Breast epithelium (tissue), 4 donors: ENCODE results near the gene SLC30A3. TPM values are rescaled to one million over a fixed set of nuclear protein-coding genes. Genes with fewer than 3 reads are reported as not detected.

Experiments
- DNase-seq, 2 donors: peaks; one replicate each; pipeline ENCODE4 v3.0.0-alpha.2; 2019; ENCODE audit warnings: low spot score in 2 of 2
- H3K27ac ChIP-seq, 2 donors: fragments of 200-600 bp; sonication (generic) in 1 of 2; one replicate each; pipeline ENCODE4 v1.5.1; 2016 to 2019; ENCODE audit warnings: mild to moderate bottlenecking in 1 of 2
- H3K27me3 ChIP-seq, 2 donors: fragments of 200-600 bp; sonication (generic) in 1 of 2; one replicate each; pipeline versions ENCODE4 v1.5.1 to v1.6.0; 2017 to 2019; ENCODE audit warnings: control low read depth in 1 of 2, mild to moderate bottlenecking in 1 of 2
- H3K36me3 ChIP-seq: fragments of 200-600 bp; one replicate; pipeline ENCODE4 v1.5.1; 2019
- H3K4me1 ChIP-seq, 2 donors: fragments of 200-600 bp; sonication (generic); one replicate each; pipeline ENCODE4 v1.5.1; 2016 to 2019; ENCODE audit warnings: control low read depth in 1 of 2
- H3K4me3 ChIP-seq, 3 donors: fragments of 200-600 bp; sonication (generic); 1 replicate in 2 of 3; 2 replicates in 1 of 3; pipeline ENCODE4 v1.5.1; 2016 to 2019; ENCODE audit warnings: mild to moderate bottlenecking in 3 of 3, moderate library complexity in 2 of 3
- H3K9me3 ChIP-seq, 2 donors: fragments of 200-600 bp; sonication (generic) in 1 of 2; one replicate each; pipeline ENCODE4 v1.5.1; 2016 to 2019; ENCODE audit warnings: control low read depth in 1 of 2
- POLR2A ChIP-seq: fragments of 450-650 bp; IDR thresholded peaks from one replicate; pipeline ENCODE4 v1.6.1; 2016; ENCODE audit warnings: antibody characterized with exemption, mild to moderate bottlenecking, moderate library complexity
- POLR2AphosphoS5 ChIP-seq, 3 donors: sonication (generic); formaldehyde crosslinking; IDR thresholded peaks; one replicate each; pipeline ENCODE4 v1.6.1; 2017; ENCODE audit warnings: antibody characterized with exemption in 3 of 3
- intact Hi-C: fragments of 100-400 bp; cut with DNase I; formaldehyde crosslinking; loops from one replicate; pipeline ENCODE4 v1.15.1; 2023; ENCODE audit warnings: low total_unique reads
- total RNA-seq, 3 donors: library from RNA; depleted of rRNA; stranded (reverse); fragments of >200 nt; gene quantifications; one replicate each; pipeline ENCODE4 v1.1.0, GENCODE V29; 2016
- TF ChIP-seq, protein P1 (sequence below), 3 donors: fragments of 450-650 bp; IDR thresholded peaks; one replicate each; pipeline ENCODE4 v1.5.1; 2016 to 2017; ENCODE audit warnings: antibody characterized with exemption in 3 of 3, mild to moderate bottlenecking in 3 of 3, moderate library complexity in 3 of 3

The SLC30A3 gene
- total RNA-seq, 3 donors from 2014 or later: 0.33 TPM; not detected in 2

DNA sequence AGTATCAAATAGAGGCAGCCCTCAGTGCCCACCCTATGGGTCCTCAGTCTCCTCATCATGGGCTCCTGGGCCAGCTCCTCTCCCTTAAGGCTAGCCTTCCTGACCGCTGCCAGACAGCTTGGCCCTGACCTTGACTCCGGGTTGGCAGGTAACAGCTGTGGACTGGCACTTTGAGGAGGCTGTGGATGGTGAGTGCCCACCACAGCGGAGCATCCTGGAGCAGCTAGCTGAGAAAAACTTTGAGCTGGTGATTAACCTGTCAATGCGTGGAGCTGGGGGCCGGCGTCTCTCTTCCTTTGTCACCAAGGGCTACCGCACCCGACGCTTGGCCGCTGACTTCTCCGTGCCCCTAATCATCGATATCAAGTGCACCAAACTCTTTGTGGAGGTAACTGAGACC lies 26.7 kb downstream of the SLC30A3 start:
- Histone ChIP-seq H3K27ac (no peak overlapping the region), H3K9me3 (no peaks in the 10 kb centered on the region), H3K4me3 (no peak overlapping the region), H3K36me3 (peaks cover 28% of the 10 kb centered on the region), H3K27me3 (no peaks in the 10 kb centered on the region), H3K4me1 (no peaks in the 10 kb centered on the region)
- intact Hi-C loops: no loop called here
- no peak for DNase-seq
- no peak for TF ChIP-seq POLR2A
- TF ChIP-seq, protein P1, sequence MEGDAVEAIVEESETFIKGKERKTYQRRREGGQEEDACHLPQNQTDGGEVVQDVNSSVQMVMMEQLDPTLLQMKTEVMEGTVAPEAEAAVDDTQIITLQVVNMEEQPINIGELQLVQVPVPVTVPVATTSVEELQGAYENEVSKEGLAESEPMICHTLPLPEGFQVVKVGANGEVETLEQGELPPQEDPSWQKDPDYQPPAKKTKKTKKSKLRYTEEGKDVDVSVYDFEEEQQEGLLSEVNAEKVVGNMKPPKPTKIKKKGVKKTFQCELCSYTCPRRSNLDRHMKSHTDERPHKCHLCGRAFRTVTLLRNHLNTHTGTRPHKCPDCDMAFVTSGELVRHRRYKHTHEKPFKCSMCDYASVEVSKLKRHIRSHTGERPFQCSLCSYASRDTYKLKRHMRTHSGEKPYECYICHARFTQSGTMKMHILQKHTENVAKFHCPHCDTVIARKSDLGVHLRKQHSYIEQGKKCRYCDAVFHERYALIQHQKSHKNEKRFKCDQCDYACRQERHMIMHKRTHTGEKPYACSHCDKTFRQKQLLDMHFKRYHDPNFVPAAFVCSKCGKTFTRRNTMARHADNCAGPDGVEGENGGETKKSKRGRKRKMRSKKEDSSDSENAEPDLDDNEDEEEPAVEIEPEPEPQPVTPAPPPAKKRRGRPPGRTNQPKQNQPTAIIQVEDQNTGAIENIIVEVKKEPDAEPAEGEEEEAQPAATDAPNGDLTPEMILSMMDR (IDR thresholded peaks at IDR 0.05): no peak

DNA sequence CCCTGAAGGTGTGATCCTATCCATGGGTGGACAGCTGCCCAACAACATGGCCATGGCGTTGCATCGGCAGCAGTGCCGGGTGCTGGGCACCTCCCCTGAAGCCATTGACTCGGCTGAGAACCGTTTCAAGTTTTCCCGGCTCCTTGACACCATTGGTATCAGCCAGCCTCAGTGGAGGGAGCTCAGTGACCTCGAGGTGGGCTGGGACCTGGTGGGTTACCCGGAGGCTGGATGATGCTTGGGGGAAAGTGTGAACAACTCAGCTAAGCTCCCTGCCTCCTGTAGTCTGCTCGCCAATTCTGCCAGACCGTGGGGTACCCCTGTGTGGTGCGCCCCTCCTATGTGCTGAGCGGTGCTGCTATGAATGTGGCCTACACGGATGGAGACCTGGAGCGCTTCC lies 29.5 kb downstream of the SLC30A3 start:
- DNase-seq: no peak
- Histone ChIP-seq H3K27ac (no peak overlapping the region), H3K36me3 (peaks cover 14% of the 10 kb centered on the region), H3K4me3 (no peak overlapping the region), H3K27me3 (no peaks in the 10 kb centered on the region), H3K9me3 (no peaks in the 10 kb centered on the region), H3K4me1 (no peaks in the 10 kb centered on the region)
- TF ChIP-seq, protein P1 (IDR thresholded peaks at IDR 0.05): no peak
- TF ChIP-seq POLR2A: no peak
- TF ChIP-seq POLR2AphosphoS5 (IDR thresholded peaks at IDR 0.05): no peak
- intact Hi-C loops: no loop called here

DNA sequence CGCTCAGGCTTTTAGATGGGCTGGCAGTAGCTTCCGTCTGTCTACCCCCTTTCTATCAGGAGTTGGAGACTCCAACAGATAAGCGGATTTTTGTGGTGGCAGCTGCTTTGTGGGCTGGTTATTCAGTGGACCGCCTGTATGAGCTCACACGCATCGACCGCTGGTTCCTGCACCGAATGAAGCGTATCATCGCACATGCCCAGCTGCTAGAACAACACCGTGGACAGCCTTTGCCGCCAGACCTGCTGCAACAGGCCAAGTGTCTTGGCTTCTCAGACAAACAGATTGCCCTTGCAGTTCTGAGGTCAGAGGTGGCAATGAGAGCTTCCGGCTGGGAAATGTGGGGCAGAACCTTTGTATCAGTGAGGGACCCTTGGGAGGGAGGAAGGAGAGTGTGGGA lies 30.9 kb downstream of the SLC30A3 start:
- no peak for DNase-seq
- intact Hi-C loops: no loop called here
- H3K36me3 ChIP-seq: peaks cover 12% of the 10 kb centered on the region

DNA sequence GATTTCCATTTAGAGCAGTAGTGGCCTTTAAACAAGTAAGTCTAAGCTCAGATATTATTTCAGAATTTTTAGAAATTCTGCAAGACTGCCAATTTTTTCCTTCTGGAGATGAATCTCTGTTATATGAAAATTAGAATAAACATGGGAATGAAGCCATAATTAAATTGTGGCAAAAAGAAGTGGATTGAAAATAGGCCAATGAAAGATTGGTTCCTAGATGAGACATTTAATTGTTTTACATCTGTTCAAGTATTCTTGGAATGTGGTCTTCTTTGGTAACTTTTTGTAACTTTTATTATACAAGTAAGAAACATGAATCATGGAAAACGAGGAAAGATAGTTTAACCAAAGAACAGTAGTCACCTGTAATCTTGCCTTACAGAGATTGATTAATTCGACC lies 35.3 kb downstream of the SLC30A3 start:
- intact Hi-C loops: no loop called here
- Histone ChIP-seq H3K4me1 (no peaks in the 10 kb centered on the region), H3K27me3 (no peaks in the 10 kb centered on the region), H3K4me3 (no peak overlapping the region), H3K27ac (no peak overlapping the region), H3K9me3 (no peaks in the 10 kb centered on the region), H3K36me3 (peaks cover 13% of the 10 kb centered on the region)
- DNase-seq: no peak
- TF ChIP-seq POLR2AphosphoS5 (IDR thresholded peaks at IDR 0.05) (no peak), POLR2A (no peak)
- TF ChIP-seq, protein P1 (IDR thresholded peaks at IDR 0.05): no peak

More for the DNA sequence above, 30.9 kb downstream of the SLC30A3 start:
- no peaks in the 10 kb centered on the region for H3K9me3 ChIP-seq
- no peaks in the 10 kb centered on the region for H3K4me1 ChIP-seq
- H3K27ac ChIP-seq: no peak overlapping the region
- no peaks in the 10 kb centered on the region for H3K27me3 ChIP-seq
- no peak overlapping the region for H3K4me3 ChIP-seq
- TF ChIP-seq, protein P1 (IDR thresholded peaks at IDR 0.05): no peak
- TF ChIP-seq POLR2AphosphoS5 (IDR thresholded peaks at IDR 0.05) (no peak), POLR2A (no peak)

DNA sequence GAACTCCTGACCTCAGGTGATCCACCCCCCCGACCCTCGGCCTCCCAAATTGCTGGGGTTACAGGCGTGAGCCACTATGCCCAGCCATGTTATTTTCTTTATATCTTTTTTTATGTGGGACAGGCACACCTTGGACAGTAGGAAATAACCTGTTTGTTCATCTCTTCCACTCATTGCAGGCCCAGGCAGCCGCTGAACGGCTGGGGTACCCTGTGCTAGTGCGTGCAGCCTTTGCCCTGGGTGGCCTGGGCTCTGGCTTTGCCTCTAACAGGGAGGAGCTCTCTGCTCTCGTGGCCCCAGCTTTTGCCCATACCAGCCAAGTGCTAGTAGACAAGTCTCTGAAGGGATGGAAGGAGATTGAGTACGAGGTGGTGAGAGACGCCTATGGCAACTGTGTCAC lies 37.3 kb downstream of the SLC30A3 start:
- Histone ChIP-seq H3K4me1 (no peaks in the 10 kb centered on the region), H3K36me3 (peaks cover 10% of the 10 kb centered on the region), H3K27ac (no peak overlapping the region), H3K9me3 (no peaks in the 10 kb centered on the region), H3K27me3 (no peaks in the 10 kb centered on the region), H3K4me3 (no peak overlapping the region)
- DNase-seq: no peak
- intact Hi-C loops: no loop called here
- no peak for TF ChIP-seq POLR2A
- TF ChIP-seq, protein P1 (IDR thresholded peaks at IDR 0.05): no peak
- no peak for TF ChIP-seq POLR2AphosphoS5 (IDR thresholded peaks at IDR 0.05)
